IMR-90 (cell line): ENCODE results near the gene PLA2G12B. TPM values are rescaled to one million over a fixed set of nuclear protein-coding genes. Genes with fewer than 3 reads are reported as not detected.

Experiments used
- ATAC-seq: fragments of 200-7000 bp; cut with Tn5 transposase; 2 replicates; pipeline ENCODE4 v1.9.1; 2020; ENCODE audit warnings: low read depth, mild to moderate bottlenecking, moderate library complexity
- BruUV-seq: library from RNA; stranded (reverse); fragments of 400-500 nt; replicated peaks from 2 replicates; lab custom pipeline; 2021; lab: Mats Ljungman, UMichigan
- CTCF ChIA-PET: fragments of 300-600 bp; formaldehyde crosslinking; extraction: SDS; loops from one replicate; lab custom pipeline; 2021; ENCODE audit warnings: antibody characterized with exemption; lab: Yijun Ruan, JAX
- POLR2A ChIA-PET: fragments of 300-600 bp; sonication (Branson Sonifier 250); formaldehyde crosslinking; loops from one replicate; lab custom pipeline; 2022; ENCODE audit warnings: antibody characterized with exemption; ENCODE audit not compliant: unreplicated experiment; lab: Charles Lee
- DNase-seq: peaks from one replicate; pipeline ENCODE4 v3.0.0; 2013
- H2AFZ ChIP-seq: replicated peaks from 2 replicates; pipeline ENCODE3; 2013; ENCODE audit warnings: low read length, mild to moderate bottlenecking; ENCODE audit not compliant: poor library complexity
- H2AK5ac ChIP-seq: 2 replicates; pipeline ENCODE4 v1.6.1; 2013; ENCODE audit warnings: low read depth, low read length, inconsistent platforms
- H2AK9ac ChIP-seq: replicated peaks from 2 replicates; pipeline ENCODE3; 2013; ENCODE audit warnings: mild to moderate bottlenecking, low read depth, low read length, moderate library complexity; ENCODE audit not compliant: poor library complexity
- H2BK120ac ChIP-seq: 2 replicates; pipeline ENCODE4 v1.6.1; 2013; ENCODE audit warnings: low read depth, low read length, inconsistent platforms
- H2BK15ac ChIP-seq: 3 replicates; pipeline ENCODE4 v1.6.1; 2013; ENCODE audit warnings: low read depth, low read length, inconsistent platforms
- H2BK20ac ChIP-seq: 2 replicates; pipeline ENCODE4 v1.6.1; 2013; ENCODE audit warnings: low read depth, mild to moderate bottlenecking, inconsistent platforms, low read length, moderate library complexity
- H2BK5ac ChIP-seq: 2 replicates; pipeline ENCODE4 v1.6.1; 2013; ENCODE audit warnings: mild to moderate bottlenecking, low read depth, low read length, inconsistent platforms; ENCODE audit not compliant: poor library complexity, severe bottlenecking
- H3K14ac ChIP-seq: replicated peaks from 2 replicates; pipeline ENCODE4 v1.6.1; 2013; ENCODE audit warnings: low read depth, low read length, inconsistent platforms
- H3K18ac ChIP-seq: 2 replicates; pipeline ENCODE4 v1.6.1; 2013; ENCODE audit warnings: low read depth, low read length, control low read depth
- H3K23ac ChIP-seq: 2 replicates; pipeline ENCODE4 v1.6.1; 2013; ENCODE audit warnings: low read depth, low read length, inconsistent platforms
- H3K27ac ChIP-seq: 2 replicates; pipeline ENCODE4 v1.5.1; 2013; ENCODE audit warnings: mild to moderate bottlenecking, control low read depth, low read length; ENCODE audit not compliant: insufficient read depth
- H3K27me3 ChIP-seq: 2 replicates; pipeline ENCODE4 v1.6.1; 2013; ENCODE audit warnings: low read length; ENCODE audit not compliant: control insufficient read depth, insufficient read depth
- H3K36me3 ChIP-seq: 2 replicates; pipeline ENCODE4 v1.6.1; 2013; ENCODE audit warnings: low read length, mixed read lengths; ENCODE audit not compliant: control insufficient read depth, insufficient read depth
- H3K4ac ChIP-seq: 2 replicates; pipeline ENCODE4 v1.6.1; 2013; ENCODE audit warnings: low read depth, low read length, inconsistent platforms
- H3K4me1 ChIP-seq: 2 replicates; pipeline ENCODE4 v1.6.1; 2013; ENCODE audit warnings: low read length, mixed read lengths; ENCODE audit not compliant: control insufficient read depth, insufficient read depth
- H3K4me2 ChIP-seq: 2 replicates; pipeline ENCODE4 v1.6.1; 2013; ENCODE audit warnings: low read depth, mild to moderate bottlenecking, control low read depth, low read length, moderate library complexity
- H3K4me3 ChIP-seq: 2 replicates; pipeline ENCODE4 v1.5.1; 2013; ENCODE audit warnings: low read depth, mild to moderate bottlenecking, control low read depth, low read length, moderate library complexity; ENCODE audit not compliant: insufficient read depth
- H3K56ac ChIP-seq: 2 replicates; pipeline ENCODE4 v1.6.1; 2013; ENCODE audit warnings: low read length, inconsistent platforms; ENCODE audit not compliant: insufficient read depth; ENCODE audit errors: extremely low read depth
- H3K79me1 ChIP-seq, 2 experiments: 2 replicates each; pipeline ENCODE4 v1.6.1; 2013; ENCODE audit warnings: low read length in 2 of 2, inconsistent platforms in 1 of 2, low read depth in 1 of 2
- H3K9ac ChIP-seq: 2 replicates; pipeline ENCODE4 v1.6.1; 2013; ENCODE audit warnings: low read depth, low read length, control low read depth
- H3K9me1 ChIP-seq: 2 replicates; pipeline ENCODE4 v1.6.1; 2013; ENCODE audit warnings: low read length, inconsistent platforms; ENCODE audit not compliant: insufficient read depth
- H3K9me3 ChIP-seq: 2 replicates; pipeline ENCODE4 v1.6.1; 2013; ENCODE audit warnings: low read length; ENCODE audit not compliant: control insufficient read depth, insufficient read depth
- H4K20me1 ChIP-seq: 2 replicates; pipeline ENCODE4 v1.6.1; 2013; ENCODE audit warnings: low read length, inconsistent platforms; ENCODE audit not compliant: insufficient read depth
- H4K5ac ChIP-seq: 2 replicates; pipeline ENCODE4 v1.6.1; 2013; ENCODE audit warnings: mild to moderate bottlenecking, low read depth, low read length, control low read depth
- H4K8ac ChIP-seq, 2 experiments: 2 replicates each; pipeline ENCODE4 v1.6.1; 2013; ENCODE audit warnings: low read depth in 2 of 2, low read length in 2 of 2, control low read depth in 1 of 2, inconsistent platforms in 1 of 2
- H4K91ac ChIP-seq: 2 replicates; pipeline ENCODE4 v1.6.1; 2013; ENCODE audit warnings: low read depth, low read length, inconsistent platforms; ENCODE audit not compliant: insufficient read depth
- BHLHE40 ChIP-seq: fragments of 150-350 bp; IDR thresholded peaks from 2 replicates; pipeline ENCODE4 v1.6.1; 2016; ENCODE audit warnings: mild to moderate bottlenecking, low read depth, low read length
- CEBPB ChIP-seq: IDR thresholded peaks from 2 replicates; pipeline ENCODE4 v1.6.1; 2012; ENCODE audit warnings: low read depth, low read length, improper control_type of control experiment
- CHD1 ChIP-seq: IDR thresholded peaks from 2 replicates; pipeline ENCODE4 v1.6.1; 2012; ENCODE audit warnings: low read depth, low read length, improper control_type of control experiment
- CTCF ChIP-seq: conservative IDR thresholded peaks from 2 replicates; pipeline ENCODE4 v1.5.1; 2012; ENCODE audit warnings: mild to moderate bottlenecking, low read depth, low read length, improper control_type of control experiment
- ELK1 ChIP-seq: fragments of 150-350 bp; IDR thresholded peaks from 2 replicates; pipeline ENCODE4 v1.6.1; 2016; ENCODE audit warnings: low read depth, mild to moderate bottlenecking, low read length, moderate library complexity, borderline replicate concordance
- FOS ChIP-seq: fragments of 150-350 bp; IDR thresholded peaks from 2 replicates; pipeline ENCODE4 v1.6.1; 2016; ENCODE audit warnings: low read depth, low read length
- MAFK ChIP-seq: IDR thresholded peaks from 2 replicates; pipeline ENCODE4 v1.6.1; 2012; ENCODE audit warnings: low read depth, low read length, improper control_type of control experiment
- MAZ ChIP-seq: IDR thresholded peaks from 2 replicates; pipeline ENCODE4 v1.6.1; 2012; ENCODE audit warnings: low read depth, mild to moderate bottlenecking, low read length, improper control_type of control experiment, moderate library complexity, borderline replicate concordance
- MXI1 ChIP-seq: IDR thresholded peaks from 2 replicates; pipeline ENCODE4 v1.6.1; 2012; ENCODE audit warnings: low read depth, mild to moderate bottlenecking, low read length, moderate library complexity, borderline replicate concordance
- NFE2L2 ChIP-seq: fragments of 150-350 bp; IDR thresholded peaks from 2 replicates; pipeline ENCODE4 v1.6.1; 2016; ENCODE audit warnings: low read depth, mild to moderate bottlenecking, low read length
- POLR2A ChIP-seq: IDR thresholded peaks from 2 replicates; pipeline ENCODE4 v1.6.1; 2012; ENCODE audit warnings: mild to moderate bottlenecking, low read depth, low read length
- RAD21 ChIP-seq: IDR thresholded peaks from 2 replicates; pipeline ENCODE4 v1.6.1; 2012; ENCODE audit warnings: low read length, improper control_type of control experiment
- RCOR1 ChIP-seq: IDR thresholded peaks from 2 replicates; pipeline ENCODE4 v1.6.1; 2012; ENCODE audit warnings: mild to moderate bottlenecking, low read length, improper control_type of control experiment; ENCODE audit not compliant: insufficient replicate concordance
- RFX5 ChIP-seq: IDR thresholded peaks from 2 replicates; pipeline ENCODE4 v1.8.0; 2012; ENCODE audit warnings: low read depth, mild to moderate bottlenecking, low read length, moderate library complexity
- SMC3 ChIP-seq: fragments of 150-350 bp; IDR thresholded peaks from 2 replicates; pipeline ENCODE4 v1.6.1; 2016; ENCODE audit warnings: low read depth, mild to moderate bottlenecking, antibody characterized with exemption, low read length, moderate library complexity
- USF2 ChIP-seq: fragments of 150-350 bp; IDR thresholded peaks from 2 replicates; pipeline ENCODE4 v1.6.1; 2017; ENCODE audit warnings: mild to moderate bottlenecking, antibody characterized with exemption, low read length, low read depth
- WGBS, 2 experiments: methylation state at CpG; one replicate each; pipeline versions ENCODE4 v1.1.5 to v1.1.7; 2013; ENCODE audit warnings: missing lambda C conversion rate in 2 of 2; ENCODE audit not compliant: insufficient read length in 1 of 2; ENCODE audit errors: extremely low coverage in 2 of 2; 5-methylcytosine and 5-hydroxymethylcytosine counted together
- dilution Hi-C: fragments of 300-500 bp; cut with HindIII; formaldehyde crosslinking; loops from one replicate; pipeline ENCODE4 v1.14.3; 2018; ENCODE audit warnings: low sequenced_read_pairs; ENCODE audit not compliant: unreplicated experiment
- in situ Hi-C: fragments of 300-500 bp; cut with MboI; formaldehyde crosslinking; loops from 3 replicates; pipeline ENCODE4 v1.14.3; 2019; ENCODE audit warnings: low sequenced_read_pairs, inconsistent platforms, mixed read lengths
- intact Hi-C: fragments of 100-400 bp; cut with micrococcal nuclease; formaldehyde crosslinking; loops from 2 replicates; pipeline ENCODE4 v1.10.0; 2022
- polyA plus RNA-seq, 3 experiments: library from polyadenylated mRNA; depleted of rRNA; stranded (reverse); fragments of >200 nt; gene quantifications; 2 replicates each; pipeline ENCODE4 v1.2.3, GENCODE V29; 2012; ENCODE audit warnings: low replicate concordance in 1 of 3
- total RNA-seq: library from RNA; depleted of rRNA; stranded (reverse); fragments of >200 nt; gene quantifications from 2 replicates; pipeline ENCODE4 v1.2.3, GENCODE V29; 2012

PLA2G12B gene
- total and polyA plus RNA-seq, 2 of the 4 experiments (the other 2 are of a cell fraction), result not detected

- TF ChIP-seq MAZ, result no peak
- TF ChIP-seq CHD1, result no peak
- no peak for TF ChIP-seq RCOR1
- no peak for TF ChIP-seq POLR2A
- TF ChIP-seq ELK1, result no peak
- no peak for TF ChIP-seq SMC3
- TF ChIP-seq FOS, result no peak
- no peak for TF ChIP-seq MXI1
- no peak for TF ChIP-seq BHLHE40
- TF ChIP-seq RFX5, result no peak
- no peak for TF ChIP-seq USF2
- no peak for TF ChIP-seq CTCF
- no peak for TF ChIP-seq CEBPB
- TF ChIP-seq RAD21, result no peak
- TF ChIP-seq MAFK, result no peak
- no peak for TF ChIP-seq NFE2L2
These were observed 55.1 kb downstream of the PLA2G12B start for GRCh38 chr10:72899545-72899944.

More at GRCh38 chr10:72899545-72899944, 55.1 kb downstream of the PLA2G12B start:
- Histone ChIP-seq H2AK5ac (no peak overlapping the region), H4K20me1 (no peaks in the 10 kb centered on the region), H3K56ac (no peak overlapping the region), H4K8ac (no peak overlapping the region), H3K23ac (no peak overlapping the region), H4K5ac (no peak overlapping the region), H3K4me1 (no peaks in the 10 kb centered on the region), H3K9me1 (no peaks in the 10 kb centered on the region), H2AFZ (no peak overlapping the region), H3K4me2 (no peak overlapping the region), H3K9ac (no peak overlapping the region), H2AK9ac (no peak overlapping the region), H3K79me1 (no peaks in the 10 kb centered on the region), H3K18ac (no peak overlapping the region), H3K4me3 (no peak overlapping the region), H2BK5ac (no peak overlapping the region), H2BK120ac (no peak overlapping the region), H4K91ac (no peak overlapping the region), H2BK15ac (no peak overlapping the region), H3K36me3 (no peaks in the 10 kb centered on the region), H3K4ac (no peak overlapping the region), H2BK20ac (no peak overlapping the region), H3K14ac (no peak overlapping the region), H3K27me3 (peaks cover 3% of the 10 kb centered on the region; the same call in 1 of the 2 replicates), H3K27ac (no peak overlapping the region), H3K9me3 (no peaks in the 10 kb centered on the region)
- intact Hi-C loops, result no loop called here
- DNase-seq (no peak), ATAC-seq (no peak)
- no CpG with 5 or more reads among the region's 1 CpG for WGBS, 2 experiments
- no TSS peak for BruUV-seq
- CTCF ChIA-PET, result interaction anchor here (0.6 to 1.0 kb wide), 2 partner anchors 9 to 19 kb away, joined by 3 to 4 read pairs; no protein-coding TSS in a partner anchor
- POLR2A ChIA-PET, result no interaction called here
- dilution Hi-C loops, result no loop called here
- in situ Hi-C loops, result no loop called here
